ENCODE results near the gene MTCL1.

- TF ChIP-seq CTCF (IDR thresholded peaks at IDR 0.05; ENCODE audit: low read depth, low read length, missing input control) (no peak), JUND (IDR thresholded peaks at IDR 0.05) (no peak), GABPA (IDR thresholded peaks at IDR 0.05 in 1 of 2, conservative IDR thresholded peaks at IDR 0.05 in 1 of 2) (no peak), FOXA1 (IDR thresholded peaks at IDR 0.05) (no peak), EGR1 (IDR thresholded peaks at IDR 0.05; ENCODE audit: low read depth in 2 of 2) (no peak), MAX (IDR thresholded peaks at IDR 0.05) (no peak), REST (IDR thresholded peaks at IDR 0.05) (no peak), TAF1 (conservative IDR thresholded peaks at IDR 0.05) (no peak)
These were observed 126.2 kb downstream of the MTCL1 start for GRCh38 chr18:8831531-8831930.
